HG02571 (cell line): ENCODE data around the gene PANX2.
"Not testable (repeated sequence)": the region's sequence is repeated elsewhere in the genome, so short reads cannot be mapped to it uniquely, and the experiment has no call there.

Experiments
- ATAC-seq: cut with Tn5 transposase; IDR thresholded peaks from one replicate; pipeline ENCODE4 v1.9.1; 2021; ENCODE audit warnings: mild to moderate bottlenecking, moderate library complexity; ENCODE audit not compliant: unreplicated experiment

PANX2 gene, protein sequence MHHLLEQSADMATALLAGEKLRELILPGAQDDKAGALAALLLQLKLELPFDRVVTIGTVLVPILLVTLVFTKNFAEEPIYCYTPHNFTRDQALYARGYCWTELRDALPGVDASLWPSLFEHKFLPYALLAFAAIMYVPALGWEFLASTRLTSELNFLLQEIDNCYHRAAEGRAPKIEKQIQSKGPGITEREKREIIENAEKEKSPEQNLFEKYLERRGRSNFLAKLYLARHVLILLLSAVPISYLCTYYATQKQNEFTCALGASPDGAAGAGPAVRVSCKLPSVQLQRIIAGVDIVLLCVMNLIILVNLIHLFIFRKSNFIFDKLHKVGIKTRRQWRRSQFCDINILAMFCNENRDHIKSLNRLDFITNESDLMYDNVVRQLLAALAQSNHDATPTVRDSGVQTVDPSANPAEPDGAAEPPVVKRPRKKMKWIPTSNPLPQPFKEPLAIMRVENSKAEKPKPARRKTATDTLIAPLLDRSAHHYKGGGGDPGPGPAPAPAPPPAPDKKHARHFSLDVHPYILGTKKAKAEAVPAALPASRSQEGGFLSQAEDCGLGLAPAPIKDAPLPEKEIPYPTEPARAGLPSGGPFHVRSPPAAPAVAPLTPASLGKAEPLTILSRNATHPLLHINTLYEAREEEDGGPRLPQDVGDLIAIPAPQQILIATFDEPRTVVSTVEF

DNA sequence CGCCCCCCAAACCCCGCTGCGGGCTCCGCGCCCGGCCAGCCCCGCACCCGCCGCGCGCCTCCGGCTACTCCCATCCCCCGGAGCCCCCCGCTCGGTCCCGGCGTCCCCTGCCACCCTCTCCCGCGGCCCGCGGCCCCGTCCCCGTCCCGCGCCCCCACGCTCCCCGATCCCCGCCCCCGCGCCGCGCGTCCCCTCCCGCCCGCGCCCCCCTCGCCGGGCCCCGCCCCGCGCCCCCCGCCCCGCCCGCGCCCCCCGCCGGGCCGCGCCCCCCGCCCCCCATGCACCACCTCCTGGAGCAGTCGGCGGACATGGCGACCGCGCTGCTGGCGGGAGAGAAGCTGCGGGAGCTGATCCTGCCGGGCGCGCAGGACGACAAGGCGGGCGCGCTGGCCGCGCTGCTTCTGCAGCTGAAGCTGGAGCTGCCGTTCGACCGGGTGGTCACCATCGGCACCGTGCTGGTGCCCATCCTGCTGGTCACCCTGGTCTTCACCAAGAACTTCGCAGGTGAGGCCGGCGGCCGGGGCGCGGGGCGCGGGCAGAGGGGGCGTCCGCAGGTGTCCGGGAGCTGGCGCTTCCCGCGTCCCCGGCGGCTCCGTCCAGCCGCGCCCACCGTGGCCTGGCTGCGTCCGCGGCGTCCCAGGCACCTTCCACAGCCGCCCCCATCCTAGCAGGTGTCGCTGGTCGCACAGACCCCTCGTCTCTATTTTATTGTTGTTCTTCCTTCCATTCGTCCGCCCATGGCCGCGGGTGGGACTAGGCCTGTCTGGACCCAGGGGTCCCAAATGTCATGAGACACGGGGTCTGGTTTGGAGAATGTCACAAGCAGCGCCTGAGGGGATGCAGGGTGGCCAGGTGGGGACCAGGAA lies at the start of gene PANX2:
Gene PANX2 (plus strand): TSS at position 279 of the 866 bp plus-strand sequence. CDS start 0 bp downstream, at position 279.
- no peak for ATAC-seq

DNA sequence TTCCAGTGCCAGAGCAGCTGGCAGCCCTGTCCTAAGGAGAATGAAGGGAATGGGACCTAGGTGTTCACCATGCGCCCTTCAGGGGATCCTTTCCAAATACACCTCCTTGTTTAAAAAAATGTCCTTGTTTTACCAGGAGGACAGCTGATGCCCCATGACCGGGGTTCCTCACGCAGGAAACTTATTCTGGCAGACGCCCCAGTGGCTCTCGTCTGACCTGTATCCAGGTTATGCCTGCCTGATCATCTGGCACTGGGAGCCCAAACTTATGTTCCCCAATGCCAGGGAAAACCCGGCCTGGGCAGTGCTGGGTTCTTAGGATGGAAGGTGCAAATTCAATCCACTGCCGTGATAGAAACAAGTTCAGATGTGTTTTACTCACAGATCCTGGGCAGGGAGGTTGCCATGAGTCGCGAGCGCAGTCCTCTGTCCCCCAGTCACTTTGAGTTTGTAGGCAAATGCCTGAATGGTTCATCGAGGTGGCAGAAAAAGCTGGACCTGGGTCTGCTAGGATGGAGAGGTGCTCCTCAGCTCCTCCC lies 49.3 kb upstream of the PANX2 start:
- ATAC-seq = no peak

DNA sequence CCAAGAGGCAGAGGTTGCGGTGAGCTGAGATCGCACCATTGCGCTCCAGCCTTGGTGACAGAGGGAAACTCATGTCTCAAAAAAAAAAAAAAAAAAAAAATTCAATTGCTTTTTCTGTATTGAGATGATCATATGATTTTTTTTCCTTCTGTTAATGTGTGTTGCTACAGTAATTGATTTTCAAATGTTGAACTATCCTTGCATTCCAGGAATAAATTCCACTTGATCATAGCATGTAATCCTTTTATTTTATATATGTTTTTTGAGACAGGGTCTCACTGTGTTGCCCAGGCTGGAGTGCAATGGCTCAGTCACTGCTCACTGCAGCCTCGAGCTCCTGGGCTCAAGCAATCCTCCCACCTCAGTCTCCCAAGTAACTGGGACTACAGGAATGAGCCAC lies 47.4 kb upstream of the PANX2 start:
- ATAC-seq = no peak

DNA sequence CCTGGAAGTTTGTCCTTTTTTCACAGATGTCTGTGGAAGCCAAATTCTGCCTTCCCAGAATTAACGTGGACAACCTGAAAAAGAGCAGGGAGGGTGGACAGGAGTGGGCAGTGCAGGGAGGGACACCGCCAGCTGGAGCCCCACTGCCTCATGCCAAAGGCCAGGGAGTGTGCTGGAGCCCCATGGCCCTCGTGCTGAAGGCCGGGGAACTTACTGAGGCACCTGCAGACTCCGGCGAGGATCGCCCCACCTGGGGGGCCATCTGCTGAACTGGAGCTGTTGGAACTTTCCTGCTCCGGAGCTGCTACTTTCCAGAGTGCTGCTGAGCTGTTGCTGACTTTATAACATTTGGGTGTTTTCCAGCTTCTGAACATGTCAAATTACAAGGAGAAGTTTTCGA lies 45.5 kb upstream of the PANX2 start:
- no peak for ATAC-seq

DNA sequence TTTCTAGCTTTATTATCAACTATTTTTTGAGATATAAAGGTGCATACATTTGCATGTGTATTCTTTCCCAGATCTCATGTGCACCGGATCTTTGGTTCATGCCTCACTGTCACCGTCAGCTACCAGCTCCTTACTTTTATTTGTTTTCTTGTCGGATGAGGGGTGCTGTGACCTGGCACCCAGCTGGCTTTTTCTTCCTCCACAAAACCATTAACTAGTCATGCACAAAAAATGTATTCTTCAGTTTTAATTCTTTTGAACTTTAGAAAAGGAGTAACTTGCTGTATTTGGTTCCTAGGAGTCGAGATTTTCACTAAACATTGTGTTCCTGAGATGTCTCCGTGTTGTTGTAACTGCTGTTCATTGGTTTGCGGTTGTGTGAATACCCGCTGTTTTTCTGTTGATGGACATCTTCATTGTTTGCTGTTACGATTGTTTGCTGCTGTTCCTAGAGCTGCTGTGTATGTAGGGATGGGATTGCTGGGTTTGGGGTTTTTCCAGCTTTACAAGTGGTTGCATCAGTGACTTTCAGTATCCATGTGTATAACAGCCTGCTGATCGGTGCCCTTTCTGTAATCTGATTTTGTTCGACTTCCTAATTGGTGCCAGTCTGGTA lies 41.3 kb upstream of the PANX2 start:
- no peak for ATAC-seq

DNA sequence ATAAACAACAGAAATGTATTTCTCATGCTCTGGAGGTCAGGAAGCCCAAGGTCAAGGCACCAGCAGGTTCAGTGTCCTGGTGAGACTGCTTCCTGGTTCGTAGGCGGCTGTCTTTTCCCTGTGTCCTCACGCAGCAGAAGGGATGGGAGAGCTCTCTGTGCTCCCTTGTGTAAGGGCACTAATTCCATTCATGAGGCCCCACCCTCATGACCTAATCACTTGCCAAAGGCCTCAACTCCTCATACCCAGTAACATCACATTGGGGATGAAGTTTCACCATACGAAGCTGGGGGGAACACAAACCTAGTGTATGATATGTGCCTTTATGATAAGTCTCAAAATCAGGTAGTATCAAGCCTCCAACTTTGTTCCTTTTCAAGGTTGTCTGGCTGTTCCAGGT lies 38.6 kb upstream of the PANX2 start:
- ATAC-seq = no peak

DNA sequence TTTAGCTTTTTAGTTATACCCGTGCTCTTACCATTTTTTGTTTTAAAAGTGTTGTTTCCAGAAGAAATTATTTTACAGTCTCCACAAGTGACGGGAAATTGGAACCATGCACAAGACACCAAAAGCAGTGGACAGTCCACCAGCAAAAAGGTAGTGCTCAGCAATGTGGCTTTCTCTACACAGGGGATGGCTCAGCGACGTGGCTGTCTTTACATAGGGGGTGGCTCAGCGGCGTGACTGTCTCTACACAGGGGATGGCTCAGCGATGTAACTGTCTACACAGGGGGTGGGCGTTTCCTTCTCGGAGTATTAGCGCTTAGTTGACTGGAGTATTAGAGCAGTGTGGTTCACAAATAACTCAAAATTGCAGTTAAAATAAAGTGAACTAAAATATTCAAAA lies 36.0 kb upstream of the PANX2 start:
- ATAC-seq = no peak

DNA sequence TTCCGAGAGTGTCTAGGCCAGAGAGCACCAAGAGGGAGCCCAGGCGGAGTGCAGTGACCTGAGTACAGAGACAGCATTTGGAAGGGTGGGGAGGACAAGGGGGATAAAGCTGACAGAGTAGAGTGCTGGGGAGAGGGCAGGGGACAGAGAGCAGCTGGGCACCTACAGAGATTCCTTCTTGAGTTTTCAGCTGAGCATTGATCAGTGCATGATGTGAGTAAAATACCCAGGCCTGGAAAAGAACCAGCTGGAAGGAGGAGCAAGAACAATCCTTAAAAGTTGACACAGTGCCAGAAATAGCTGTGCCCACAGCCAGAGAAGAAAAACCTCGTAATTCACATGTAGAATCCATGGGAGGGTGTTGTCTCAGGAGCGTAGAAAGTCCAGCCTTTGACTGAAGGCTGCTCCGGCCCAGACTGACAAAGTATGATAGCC lies 33.9 kb upstream of the PANX2 start:
- ATAC-seq = no peak

DNA sequence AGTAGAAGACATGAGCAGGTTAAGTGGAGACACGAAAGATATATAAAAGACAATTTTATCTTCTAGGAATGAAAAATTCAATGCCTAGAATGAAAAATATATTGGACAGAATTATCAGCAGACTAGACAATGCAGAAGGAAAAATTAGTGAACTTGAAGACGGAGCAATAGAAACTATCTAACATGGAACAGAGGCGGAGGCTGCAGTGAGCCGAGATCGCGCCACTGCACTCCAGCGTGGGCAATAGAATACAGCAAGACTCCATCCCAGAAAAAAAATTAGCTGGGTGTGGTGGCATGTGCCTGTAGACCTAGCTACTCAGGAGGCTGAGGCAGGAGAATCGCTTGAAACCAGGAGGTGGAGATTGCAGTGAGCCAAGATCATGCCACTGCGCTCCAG lies 33.3 kb upstream of the PANX2 start:
- ATAC-seq = not testable (repeated sequence)

DNA sequence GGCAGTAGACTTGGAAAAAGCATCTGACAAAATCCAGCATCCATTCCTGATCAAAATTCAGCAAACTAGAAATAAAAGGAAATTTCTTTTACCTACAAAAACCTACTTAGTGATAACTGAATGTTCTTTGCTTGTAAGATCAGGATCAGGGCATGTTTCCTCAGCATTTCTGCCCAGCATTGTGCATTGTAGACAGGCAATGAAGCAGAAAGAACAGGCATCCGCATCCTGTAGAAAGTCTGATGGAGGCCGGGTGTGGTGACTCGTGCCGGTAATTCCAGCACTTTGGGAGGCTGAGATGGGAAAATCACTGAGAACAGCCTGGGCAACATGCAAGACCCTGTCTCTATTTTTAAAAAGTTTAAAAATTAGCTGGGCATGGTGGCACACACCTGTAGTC lies 32.5 kb upstream of the PANX2 start:
- no peak for ATAC-seq

DNA sequence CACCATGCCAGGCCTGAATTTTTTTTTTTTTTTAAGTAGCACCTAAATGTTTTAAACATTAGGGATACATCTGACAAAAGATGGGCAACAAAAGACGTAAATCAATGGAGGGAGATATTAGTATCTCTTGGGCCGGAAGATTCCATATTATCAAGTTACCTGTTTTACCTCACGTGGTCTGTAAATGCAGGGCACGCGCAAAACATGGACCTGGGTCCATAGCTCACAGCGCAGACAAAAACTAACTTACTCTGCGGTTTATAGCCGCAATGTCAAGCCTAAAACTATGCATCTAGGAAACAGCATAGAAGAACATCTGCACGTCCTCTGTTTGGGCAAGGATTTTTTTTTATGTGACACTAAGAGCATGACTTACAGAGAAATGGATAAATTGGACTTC lies 31.5 kb upstream of the PANX2 start:
- no peak for ATAC-seq

DNA sequence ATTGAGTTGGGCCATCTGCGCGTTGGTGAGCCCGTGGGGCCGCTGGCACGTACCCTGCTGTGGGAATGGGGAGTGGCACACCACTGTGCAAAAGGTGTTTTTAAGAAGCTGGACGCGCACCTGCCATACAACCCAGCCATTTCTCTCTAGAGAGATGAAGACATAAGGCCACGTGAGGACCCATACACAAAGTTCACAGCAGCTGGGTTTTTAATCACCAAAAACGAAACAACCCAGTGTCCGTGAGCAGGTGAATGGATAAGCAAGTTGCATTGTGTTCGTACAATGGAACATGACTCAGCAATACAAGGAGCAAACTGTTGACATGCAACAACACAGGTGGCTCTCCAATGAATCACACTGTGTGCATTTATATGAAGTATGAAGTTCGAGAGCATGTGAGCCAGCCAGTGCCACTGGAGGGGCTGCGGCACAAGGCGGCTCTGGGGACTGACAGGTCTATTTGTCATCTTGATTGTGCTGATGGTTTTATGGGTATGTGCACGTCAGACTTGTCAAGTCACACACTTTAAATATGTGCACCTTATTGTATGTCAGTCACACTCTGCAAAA lies 30.6 kb upstream of the PANX2 start:
- no peak for ATAC-seq

DNA sequence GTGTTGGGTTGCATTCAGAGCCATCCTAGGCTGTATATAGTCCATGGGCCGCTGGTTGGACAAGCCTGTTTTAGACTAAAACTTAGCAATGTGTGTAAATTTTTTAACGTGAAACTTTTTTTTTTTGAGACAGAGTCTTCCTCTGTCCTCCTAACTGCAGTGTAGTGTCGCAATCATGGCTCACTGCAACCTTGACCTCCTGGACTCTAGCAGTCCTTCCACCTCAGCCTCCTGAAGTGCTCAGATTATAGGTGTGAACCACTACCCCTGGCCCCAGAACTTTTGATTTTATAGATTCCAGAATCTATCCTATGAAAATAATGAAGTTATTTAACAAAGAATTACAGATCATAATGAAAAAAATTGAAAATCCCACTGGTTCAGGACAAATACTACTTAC lies 29.9 kb upstream of the PANX2 start:
- ATAC-seq = no peak

DNA sequence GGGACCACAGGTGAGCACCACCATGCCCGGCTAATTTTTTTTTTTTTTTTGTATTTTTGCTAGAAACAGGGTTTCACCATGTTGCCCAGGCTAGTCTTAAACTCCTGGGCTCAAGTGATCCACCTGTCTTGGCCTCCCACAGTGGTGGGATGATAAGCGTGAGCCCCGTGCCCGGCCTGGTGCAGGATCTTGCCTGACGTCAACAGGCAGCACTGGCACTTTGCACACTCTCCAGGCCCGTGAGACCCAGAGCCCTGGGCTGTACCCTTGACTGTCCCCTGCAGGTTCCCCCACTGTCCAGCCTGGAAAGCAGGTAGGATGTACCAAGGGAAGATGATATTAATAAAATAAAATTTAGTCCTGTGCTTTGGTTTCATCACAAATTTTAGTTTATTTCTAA lies 29.1 kb upstream of the PANX2 start:
- no peak for ATAC-seq

DNA sequence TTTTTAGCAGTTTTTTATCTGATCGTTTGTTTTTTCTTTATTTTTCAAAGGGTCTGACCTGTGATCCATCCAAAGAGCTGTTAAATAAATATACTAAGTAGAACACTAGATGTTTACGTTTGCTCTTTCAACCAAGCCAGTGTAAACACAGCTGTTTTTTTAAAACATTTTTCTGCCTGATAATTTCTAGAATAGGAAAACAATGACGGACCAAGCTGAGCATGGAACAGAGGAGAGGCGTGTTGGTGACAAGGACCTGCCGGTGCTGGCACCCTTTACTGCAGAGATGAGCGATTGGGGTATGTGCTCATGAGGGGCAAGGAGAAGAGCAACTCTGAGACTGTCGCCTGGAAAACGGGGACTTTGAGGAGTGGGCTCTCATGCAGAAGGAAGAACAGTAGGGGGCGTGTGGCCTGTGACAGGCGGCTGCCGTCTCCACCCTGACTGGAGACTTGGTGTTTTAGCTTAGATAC lies 28.6 kb upstream of the PANX2 start:
- no peak for ATAC-seq

DNA sequence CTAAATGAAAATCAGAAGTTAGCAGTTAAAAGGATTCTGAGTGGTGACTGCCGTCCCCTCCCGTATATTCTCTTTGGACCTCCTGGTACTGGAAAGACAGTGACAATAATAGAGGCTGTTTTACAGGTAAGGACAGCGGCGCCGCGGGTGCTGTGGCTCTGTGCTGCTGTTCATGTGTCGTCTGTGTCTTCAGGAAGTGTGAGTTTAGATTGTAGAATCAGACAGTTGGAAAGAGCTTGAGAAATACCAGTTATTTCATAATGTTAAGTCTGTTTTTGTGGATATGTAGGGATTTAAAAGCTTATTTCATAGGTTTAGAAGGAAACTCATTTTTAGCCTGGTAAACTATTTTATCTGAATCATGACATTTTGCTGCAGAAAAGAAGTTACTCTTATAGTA lies 27.4 kb upstream of the PANX2 start:
- ATAC-seq = no peak

DNA sequence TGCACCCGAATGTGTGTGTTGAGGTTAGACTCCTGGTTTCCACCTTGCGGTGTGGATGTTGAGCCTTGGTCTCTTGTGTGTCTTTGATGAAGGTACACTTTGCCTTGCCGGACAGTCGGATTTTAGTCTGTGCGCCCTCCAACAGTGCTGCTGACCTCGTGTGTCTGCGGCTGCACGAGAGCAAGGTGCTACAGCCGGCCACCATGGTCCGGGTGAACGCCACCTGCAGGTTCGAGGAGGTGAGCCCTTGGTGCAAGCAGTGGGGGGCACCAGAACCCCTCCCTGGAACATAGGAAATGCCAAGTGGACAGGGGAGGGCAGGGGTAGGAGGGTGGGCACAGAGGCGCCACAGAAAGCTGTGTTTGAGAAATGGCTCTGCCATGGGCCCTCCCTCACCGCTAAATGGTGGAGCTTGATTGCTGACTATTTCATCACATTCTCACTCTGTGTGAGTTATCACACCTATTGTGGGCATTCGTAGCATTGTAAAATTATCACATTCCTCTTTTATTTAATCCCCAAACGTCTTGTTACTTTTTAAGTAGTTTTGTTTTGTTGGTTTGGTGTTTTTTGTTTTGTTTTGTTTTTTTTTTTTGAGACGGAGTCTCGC lies 26.4 kb upstream of the PANX2 start:
- no peak for ATAC-seq

DNA sequence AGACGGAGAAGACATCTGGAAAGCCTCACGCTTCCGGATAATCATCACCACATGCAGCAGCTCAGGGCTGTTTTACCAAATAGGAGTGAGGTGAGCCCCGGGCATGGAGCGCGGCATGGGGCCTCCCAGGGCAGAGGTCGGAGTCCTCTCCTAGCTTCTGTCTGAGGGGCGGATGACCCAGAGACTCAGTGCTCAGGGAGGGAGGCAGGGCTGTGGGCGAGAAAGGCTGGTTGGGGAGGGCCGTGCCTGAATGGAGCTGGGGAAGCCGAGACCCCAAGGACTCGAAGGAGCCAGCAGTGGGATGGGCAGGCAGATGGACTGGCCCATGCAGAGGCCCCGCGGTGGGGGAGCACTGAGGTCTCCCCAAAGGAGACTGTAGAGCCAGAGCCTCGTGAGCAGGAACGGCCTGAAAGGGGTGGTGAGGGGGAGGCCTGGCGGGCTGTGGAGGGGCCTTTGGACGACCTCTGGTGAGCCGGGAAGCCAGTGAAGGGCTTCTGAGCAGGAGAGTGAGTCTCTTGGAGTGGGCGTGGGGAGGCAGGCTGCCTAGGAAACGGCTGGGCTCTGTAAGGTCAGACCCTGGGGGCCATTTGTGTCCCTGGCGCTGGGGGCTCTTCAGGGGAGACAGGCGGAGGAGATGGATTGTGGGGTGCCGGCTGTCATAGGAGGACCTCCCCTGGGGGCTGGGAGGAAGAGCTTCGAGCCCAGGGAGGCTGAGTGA lies 24.7 kb upstream of the PANX2 start:
- ATAC-seq = no peak
